H9 (cell line): ENCODE results near the gene SMARCAL1. TPM values are rescaled to one million over a fixed set of nuclear protein-coding genes. Genes with fewer than 3 reads are reported as not detected.

ENCODE experiments used
- DNase-seq: peaks from one replicate; pipeline ENCODE4 v3.0.0-alpha.2; 2017
- H2AFZ ChIP-seq: one replicate; pipeline ENCODE4 v1.6.1; 2013; ENCODE audit warnings: mild to moderate bottlenecking, low read length, control low read depth, moderate library complexity
- H2AK5ac ChIP-seq: 2 replicates; pipeline ENCODE4 v1.6.1; 2013; ENCODE audit warnings: low read length, control low read depth, mixed read lengths; ENCODE audit not compliant: insufficient read length
- H2BK120ac ChIP-seq: one replicate; pipeline ENCODE4 v1.6.1; 2013; ENCODE audit warnings: low read depth, mild to moderate bottlenecking, low read length, control low read depth, inconsistent platforms; ENCODE audit not compliant: poor library complexity, severe bottlenecking
- H2BK12ac ChIP-seq: 2 replicates; pipeline ENCODE4 v1.6.1; 2013; ENCODE audit warnings: low read length, control low read depth, mixed read lengths, low read depth; ENCODE audit not compliant: insufficient read length
- H2BK15ac ChIP-seq: 2 replicates; pipeline ENCODE4 v1.6.1; 2013; ENCODE audit warnings: low read depth, low read length, control low read depth
- H2BK20ac ChIP-seq: one replicate; pipeline ENCODE4 v1.6.1; 2013; ENCODE audit warnings: low read depth, mild to moderate bottlenecking, low read length, control low read depth, inconsistent platforms; ENCODE audit not compliant: poor library complexity, severe bottlenecking
- H2BK5ac ChIP-seq: 2 replicates; pipeline ENCODE4 v1.6.1; 2013; ENCODE audit warnings: low read length, control low read depth, mixed read lengths; ENCODE audit not compliant: insufficient read length
- H3K14ac ChIP-seq: 2 replicates; pipeline ENCODE4 v1.6.1; 2013; ENCODE audit warnings: low read length, control low read depth; ENCODE audit not compliant: insufficient read depth
- H3K18ac ChIP-seq: 2 replicates; pipeline ENCODE4 v1.6.1; 2013; ENCODE audit warnings: low read depth, mild to moderate bottlenecking, mixed read lengths, low read length, control low read depth; ENCODE audit not compliant: insufficient read length
- H3K23ac ChIP-seq: 2 replicates; pipeline ENCODE4 v1.6.1; 2013; ENCODE audit warnings: low read length, control low read depth, mixed read lengths, low read depth; ENCODE audit not compliant: insufficient read length
- H3K23me2 ChIP-seq: 2 replicates; pipeline ENCODE4 v1.6.1; 2013; ENCODE audit warnings: low read depth, mild to moderate bottlenecking, mixed read lengths, low read length, control low read depth; ENCODE audit not compliant: insufficient read length, poor library complexity, severe bottlenecking
- H3K27ac ChIP-seq: 2 replicates; pipeline ENCODE4 v1.5.1; 2013; ENCODE audit warnings: low read length, control low read depth, mixed read lengths, low read depth; ENCODE audit not compliant: insufficient read length
- H3K27me3 ChIP-seq: 2 replicates; pipeline ENCODE4 v1.6.1; 2013; ENCODE audit warnings: low read length, control low read depth, inconsistent platforms; ENCODE audit not compliant: insufficient read depth
- H3K4ac ChIP-seq: 2 replicates; pipeline ENCODE4 v1.6.1; 2013; ENCODE audit warnings: low read depth, mild to moderate bottlenecking, control low read depth, inconsistent platforms, low read length, moderate library complexity
- H3K4me1 ChIP-seq: 2 replicates; pipeline ENCODE4 v1.6.1; 2013; ENCODE audit warnings: low read length, control low read depth, inconsistent platforms; ENCODE audit not compliant: insufficient read depth
- H3K4me2 ChIP-seq: 2 replicates; pipeline ENCODE4 v1.6.1; 2013; ENCODE audit warnings: low read length, control low read depth, mixed read lengths; ENCODE audit not compliant: insufficient read length, insufficient read depth
- H3K56ac ChIP-seq: 2 replicates; pipeline ENCODE4 v1.6.1; 2013; ENCODE audit warnings: low read depth, mild to moderate bottlenecking, mixed read lengths, low read length, control low read depth; ENCODE audit not compliant: insufficient read length
- H3K79me1 ChIP-seq: 2 replicates; pipeline ENCODE4 v1.6.1; 2013; ENCODE audit warnings: low read depth, mild to moderate bottlenecking, moderate library complexity, low read length, control low read depth, inconsistent platforms; ENCODE audit not compliant: insufficient read depth, poor library complexity, severe bottlenecking
- H3K79me2 ChIP-seq: 2 replicates; pipeline ENCODE4 v1.6.1; 2013; ENCODE audit warnings: low read length, control low read depth, inconsistent platforms; ENCODE audit not compliant: insufficient read depth
- H3K9ac ChIP-seq: 2 replicates; pipeline ENCODE4 v1.6.1; 2013; ENCODE audit warnings: low read length, control low read depth, mixed read lengths; ENCODE audit not compliant: insufficient read length; ENCODE audit errors: extremely low read depth
- H3K9me3 ChIP-seq: one replicate; pipeline ENCODE4 v1.6.1; 2013; ENCODE audit warnings: low read depth, low read length, inconsistent platforms; ENCODE audit not compliant: control insufficient read depth
- H3T11ph ChIP-seq: one replicate; pipeline ENCODE4 v1.6.1; 2013; ENCODE audit warnings: mild to moderate bottlenecking, low read length, control low read depth, inconsistent platforms
- H4K20me1 ChIP-seq: one replicate; pipeline ENCODE4 v1.6.1; 2013; ENCODE audit not compliant: control insufficient read depth, insufficient read length, insufficient read depth
- H4K5ac ChIP-seq: 2 replicates; pipeline ENCODE4 v1.6.1; 2013; ENCODE audit warnings: low read depth, mild to moderate bottlenecking, mixed read lengths, low read length, control low read depth; ENCODE audit not compliant: insufficient read length
- H4K8ac ChIP-seq: replicated peaks from 2 replicates; pipeline ENCODE4 v1.6.1; 2013; ENCODE audit warnings: low read length, control low read depth, mixed read lengths, low read depth; ENCODE audit not compliant: insufficient read length
- H4K91ac ChIP-seq: 2 replicates; pipeline ENCODE4 v1.6.1; 2013; ENCODE audit warnings: low read depth, mild to moderate bottlenecking, moderate library complexity, mixed read lengths, low read length, control low read depth; ENCODE audit not compliant: insufficient read length
- H3K27ac Mint-ChIP-seq, 3 experiments: 2 replicates in 2 of 3; 3 replicates in 1 of 3; pipeline ENCODE4 v1.8.0; 2020 to 2021; ENCODE audit warnings: mixed read lengths in 3 of 3, mild to moderate bottlenecking in 1 of 3, moderate library complexity in 1 of 3
- H3K27me3 Mint-ChIP-seq: 2 replicates; pipeline ENCODE4 v1.8.0; 2021; ENCODE audit warnings: low read depth, mild to moderate bottlenecking, moderate library complexity, mixed read lengths
- H3K36me3 Mint-ChIP-seq, 3 experiments: 2 replicates in 2 of 3; 3 replicates in 1 of 3; pipeline ENCODE4 v1.8.0; 2020 to 2021; ENCODE audit warnings: low read depth in 3 of 3, mixed read lengths in 3 of 3; ENCODE audit not compliant: insufficient read depth in 1 of 3
- H3K4me1 Mint-ChIP-seq, 2 experiments: 2 replicates each; pipeline ENCODE4 v1.8.0; 2020; ENCODE audit warnings: mixed read lengths in 2 of 2
- H3K4me3 Mint-ChIP-seq, 2 experiments: 2 replicates in 1 of 2; 3 replicates in 1 of 2; pipeline ENCODE4 v1.8.0; 2020 to 2021; ENCODE audit warnings: mild to moderate bottlenecking in 2 of 2, mixed read lengths in 2 of 2, moderate library complexity in 1 of 2
- H3K9me3 Mint-ChIP-seq, 2 experiments: 2 replicates in 1 of 2; 3 replicates in 1 of 2; pipeline ENCODE4 v1.8.0; 2020; ENCODE audit warnings: mild to moderate bottlenecking in 2 of 2, mixed read lengths in 2 of 2, moderate library complexity in 1 of 2
- WGBS: extraction: QIAGEN DNeasy Blood & Tissue Kit; methylation state at CpG from one replicate; pipeline ENCODE4 v1.1.7; 2013; ENCODE audit warnings: missing lambda C conversion rate, low lambda C conversion rate, mixed read lengths; ENCODE audit not compliant: insufficient read length; ENCODE audit errors: extremely low coverage; 5-methylcytosine and 5-hydroxymethylcytosine counted together
- total RNA-seq: library from RNA; stranded (reverse); gene quantifications from 2 replicates; pipeline ENCODE4 v1.2.1, GENCODE V29; 2021
- TF ChIP-seq, protein P1 (sequence below): fragments of 200-600 bp; sonication (generic); conservative IDR thresholded peaks from 3 replicates; pipeline ENCODE4 v1.8.0; 2021; ENCODE audit warnings: antibody characterized with exemption, mild to moderate bottlenecking

SMARCAL1 gene
- total RNA-seq, 1 experiment from 2014 or later: 16.5 TPM

- Histone ChIP-seq H3K14ac (no peak overlapping the region), H3K79me1 (peaks cover 6% of the 10 kb centered on the region), H4K91ac (no peak overlapping the region), H2AK5ac (no peak overlapping the region), H2BK5ac (no peak overlapping the region), H2BK20ac (no peak overlapping the region), H3T11ph (no peak overlapping the region), H3K9me3 (no peaks in the 10 kb centered on the region), H3K23me2 (peaks cover 7% of the 10 kb centered on the region), H3K4me2 (no peak overlapping the region), H4K20me1 (no peaks in the 10 kb centered on the region), H3K4ac (no peak overlapping the region), H2AFZ (no peak overlapping the region), H4K8ac (no peak overlapping the region), H3K27me3 (no peaks in the 10 kb centered on the region), H3K23ac (no peak overlapping the region), H3K18ac (no peak overlapping the region), H2BK15ac (no peak overlapping the region), H3K56ac (no peak overlapping the region), H3K79me2 (peaks cover 13% of the 10 kb centered on the region; the same call in 1 of the 2 replicates), H2BK12ac (no peak overlapping the region), H3K27ac (peak overlapping the region; percentile 49), H3K4me1 (peaks cover 3% of the 10 kb centered on the region; the same call in 1 of the 2 replicates), H2BK120ac (no peak overlapping the region), H3K9ac (no peak overlapping the region), H4K5ac (no peak overlapping the region)
- TF ChIP-seq, protein P1, sequence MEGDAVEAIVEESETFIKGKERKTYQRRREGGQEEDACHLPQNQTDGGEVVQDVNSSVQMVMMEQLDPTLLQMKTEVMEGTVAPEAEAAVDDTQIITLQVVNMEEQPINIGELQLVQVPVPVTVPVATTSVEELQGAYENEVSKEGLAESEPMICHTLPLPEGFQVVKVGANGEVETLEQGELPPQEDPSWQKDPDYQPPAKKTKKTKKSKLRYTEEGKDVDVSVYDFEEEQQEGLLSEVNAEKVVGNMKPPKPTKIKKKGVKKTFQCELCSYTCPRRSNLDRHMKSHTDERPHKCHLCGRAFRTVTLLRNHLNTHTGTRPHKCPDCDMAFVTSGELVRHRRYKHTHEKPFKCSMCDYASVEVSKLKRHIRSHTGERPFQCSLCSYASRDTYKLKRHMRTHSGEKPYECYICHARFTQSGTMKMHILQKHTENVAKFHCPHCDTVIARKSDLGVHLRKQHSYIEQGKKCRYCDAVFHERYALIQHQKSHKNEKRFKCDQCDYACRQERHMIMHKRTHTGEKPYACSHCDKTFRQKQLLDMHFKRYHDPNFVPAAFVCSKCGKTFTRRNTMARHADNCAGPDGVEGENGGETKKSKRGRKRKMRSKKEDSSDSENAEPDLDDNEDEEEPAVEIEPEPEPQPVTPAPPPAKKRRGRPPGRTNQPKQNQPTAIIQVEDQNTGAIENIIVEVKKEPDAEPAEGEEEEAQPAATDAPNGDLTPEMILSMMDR: no peak
- no CpG with 5 or more reads among the region's 7 CpGs for WGBS
- H3K9me3 Mint-ChIP-seq: peaks cover 1 to 3% of the 10 kb centered on the region in 2 experiments; a peak in 1 of 5 replicates
- H3K27ac Mint-ChIP-seq: peak overlapping the region; percentile 4 to 80 (median 74); a peak in 5 of 7 replicates
- H3K4me1 Mint-ChIP-seq: peaks cover 43 to 45% of the 10 kb centered on the region in 2 experiments
- no peaks in the 10 kb centered on the region for H3K27me3 Mint-ChIP-seq
- peaks cover 70 to 80% (median 76%) of the 10 kb centered on the region in 3 experiments for H3K36me3 Mint-ChIP-seq
- DNase-seq: no peak
- no peak overlapping the region; a peak in 1 of 5 replicates for H3K4me3 Mint-ChIP-seq
Measured at GRCh38 chr2:216502381-216503158, 90.3 kb downstream of the SMARCAL1 start.
